ENCODE results near the gene ZBTB8B. TPM values are rescaled to one million over a fixed set of nuclear protein-coding genes. Genes with fewer than 3 reads are reported as not detected.

ZBTB8B gene
- polyA plus RNA-seq, 1 of the 3 experiments (the other 2 are of a cell fraction) = 0.08 TPM

DNA sequence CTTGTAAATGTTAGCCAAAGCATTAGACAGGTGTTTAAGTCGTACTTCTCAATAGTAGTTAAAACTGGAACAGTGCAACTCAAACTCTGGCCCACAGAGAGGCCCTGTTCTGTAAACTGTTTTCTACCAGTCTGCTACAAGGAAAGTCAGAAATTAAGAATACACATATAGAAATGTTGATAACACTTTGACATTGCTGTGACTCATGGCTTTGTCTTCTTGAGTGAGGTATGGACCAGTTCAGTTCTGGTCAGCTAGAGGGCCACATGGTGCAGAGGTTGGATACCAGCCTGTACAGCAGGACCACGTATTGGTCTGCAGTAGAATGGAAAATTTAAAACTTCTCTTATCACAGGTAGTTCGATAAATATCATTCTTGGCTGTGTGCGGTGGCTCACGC is 22.3 kb downstream of the ZBTB8B start (continued):
- TF ChIP-seq, protein P1, sequence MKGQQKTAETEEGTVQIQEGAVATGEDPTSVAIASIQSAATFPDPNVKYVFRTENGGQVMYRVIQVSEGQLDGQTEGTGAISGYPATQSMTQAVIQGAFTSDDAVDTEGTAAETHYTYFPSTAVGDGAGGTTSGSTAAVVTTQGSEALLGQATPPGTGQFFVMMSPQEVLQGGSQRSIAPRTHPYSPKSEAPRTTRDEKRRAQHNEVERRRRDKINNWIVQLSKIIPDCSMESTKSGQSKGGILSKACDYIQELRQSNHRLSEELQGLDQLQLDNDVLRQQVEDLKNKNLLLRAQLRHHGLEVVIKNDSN (IDR thresholded peaks at IDR 0.05; ENCODE audit: borderline replicate concordance, low read depth) = no peak
- no peak for TF ChIP-seq EP300 (IDR thresholded peaks at IDR 0.05; ENCODE audit: borderline replicate concordance in 1 of 2, low read depth in 1 of 2, low read length in 1 of 2)
- TF ChIP-seq, protein P2, sequence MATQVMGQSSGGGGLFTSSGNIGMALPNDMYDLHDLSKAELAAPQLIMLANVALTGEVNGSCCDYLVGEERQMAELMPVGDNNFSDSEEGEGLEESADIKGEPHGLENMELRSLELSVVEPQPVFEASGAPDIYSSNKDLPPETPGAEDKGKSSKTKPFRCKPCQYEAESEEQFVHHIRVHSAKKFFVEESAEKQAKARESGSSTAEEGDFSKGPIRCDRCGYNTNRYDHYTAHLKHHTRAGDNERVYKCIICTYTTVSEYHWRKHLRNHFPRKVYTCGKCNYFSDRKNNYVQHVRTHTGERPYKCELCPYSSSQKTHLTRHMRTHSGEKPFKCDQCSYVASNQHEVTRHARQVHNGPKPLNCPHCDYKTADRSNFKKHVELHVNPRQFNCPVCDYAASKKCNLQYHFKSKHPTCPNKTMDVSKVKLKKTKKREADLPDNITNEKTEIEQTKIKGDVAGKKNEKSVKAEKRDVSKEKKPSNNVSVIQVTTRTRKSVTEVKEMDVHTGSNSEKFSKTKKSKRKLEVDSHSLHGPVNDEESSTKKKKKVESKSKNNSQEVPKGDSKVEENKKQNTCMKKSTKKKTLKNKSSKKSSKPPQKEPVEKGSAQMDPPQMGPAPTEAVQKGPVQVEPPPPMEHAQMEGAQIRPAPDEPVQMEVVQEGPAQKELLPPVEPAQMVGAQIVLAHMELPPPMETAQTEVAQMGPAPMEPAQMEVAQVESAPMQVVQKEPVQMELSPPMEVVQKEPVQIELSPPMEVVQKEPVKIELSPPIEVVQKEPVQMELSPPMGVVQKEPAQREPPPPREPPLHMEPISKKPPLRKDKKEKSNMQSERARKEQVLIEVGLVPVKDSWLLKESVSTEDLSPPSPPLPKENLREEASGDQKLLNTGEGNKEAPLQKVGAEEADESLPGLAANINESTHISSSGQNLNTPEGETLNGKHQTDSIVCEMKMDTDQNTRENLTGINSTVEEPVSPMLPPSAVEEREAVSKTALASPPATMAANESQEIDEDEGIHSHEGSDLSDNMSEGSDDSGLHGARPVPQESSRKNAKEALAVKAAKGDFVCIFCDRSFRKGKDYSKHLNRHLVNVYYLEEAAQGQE (IDR thresholded peaks at IDR 0.05; ENCODE audit: low read depth, low read length) = no peak
- no peak for TF ChIP-seq FOSL2 (IDR thresholded peaks at IDR 0.05; ENCODE audit: borderline replicate concordance, low read depth)
- TF ChIP-seq MXI1 (IDR thresholded peaks at IDR 0.05; ENCODE audit: low read depth, low read length) = no peak

DNA sequence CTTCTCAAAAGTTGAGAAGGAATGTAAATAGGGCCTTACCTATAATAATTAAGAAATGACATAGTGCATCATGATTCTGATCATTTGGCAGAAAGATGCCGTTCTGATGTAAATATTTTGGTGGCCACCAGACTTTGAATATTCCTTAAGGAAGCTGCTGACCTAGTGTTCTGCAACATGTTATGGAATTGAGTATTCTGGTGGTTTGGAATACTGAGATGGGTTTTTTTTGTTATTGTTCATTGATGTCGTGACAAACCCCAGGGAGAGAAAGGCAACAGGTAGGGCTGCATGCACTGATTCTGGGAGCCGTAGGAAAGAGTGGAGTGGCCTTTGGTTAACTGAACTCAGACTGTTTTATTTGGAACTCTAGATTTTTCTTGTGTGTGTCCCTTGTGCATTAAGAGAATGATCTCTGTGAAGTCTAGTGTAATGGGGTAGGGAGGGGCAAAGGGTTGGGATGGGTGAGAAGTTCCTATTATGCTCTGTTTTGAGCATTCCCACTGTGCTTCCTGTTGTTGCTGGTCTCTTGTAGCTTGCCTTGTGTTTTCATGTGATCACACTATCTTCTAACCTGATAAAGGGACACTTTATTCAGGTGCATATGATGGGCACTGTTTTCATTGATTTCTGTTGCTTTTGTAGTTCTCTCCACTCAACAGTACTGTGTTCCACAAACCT is 25.0 kb downstream of the ZBTB8B start:
- H3K9me3 ChIP-seq = no peaks in the 10 kb centered on the region
- H3K9me2 ChIP-seq = no peaks in the 10 kb centered on the region
- no peak overlapping the region for H2AFZ ChIP-seq (ENCODE audit: low read depth)
- 96% methylated on average over 3 of the region's 3 CpGs for WGBS (ENCODE audit: low lambda C conversion rate)
- no peak overlapping the region for H3K27ac ChIP-seq (ENCODE audit: low read depth in 2 of 2, low read length in 1 of 2)
- H3K4me1 ChIP-seq (ENCODE audit: control insufficient read depth in 1 of 2, insufficient read depth in 2 of 2, low read depth in 1 of 2, low read length in 1 of 2) = peaks cover 5 to 6% of the 10 kb centered on the region in 2 experiments; a peak in 2 of 4 replicates
- CTCF ChIA-PET = no interaction called here
- no peak for DNase-seq
- TF ChIP-seq RCOR1 (IDR thresholded peaks at IDR 0.05; ENCODE audit: low read length) = no peak
- no peak for TF ChIP-seq MXI1 (IDR thresholded peaks at IDR 0.05; ENCODE audit: low read depth, low read length)
- TF ChIP-seq EP300 (IDR thresholded peaks at IDR 0.05; ENCODE audit: borderline replicate concordance in 1 of 2, low read depth in 1 of 2, low read length in 1 of 2) = no peak
- TF ChIP-seq, protein P1 (IDR thresholded peaks at IDR 0.05; ENCODE audit: borderline replicate concordance, low read depth) = no peak
- TF ChIP-seq, protein P3, sequence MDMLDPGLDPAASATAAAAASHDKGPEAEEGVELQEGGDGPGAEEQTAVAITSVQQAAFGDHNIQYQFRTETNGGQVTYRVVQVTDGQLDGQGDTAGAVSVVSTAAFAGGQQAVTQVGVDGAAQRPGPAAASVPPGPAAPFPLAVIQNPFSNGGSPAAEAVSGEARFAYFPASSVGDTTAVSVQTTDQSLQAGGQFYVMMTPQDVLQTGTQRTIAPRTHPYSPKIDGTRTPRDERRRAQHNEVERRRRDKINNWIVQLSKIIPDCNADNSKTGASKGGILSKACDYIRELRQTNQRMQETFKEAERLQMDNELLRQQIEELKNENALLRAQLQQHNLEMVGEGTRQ (IDR thresholded peaks at IDR 0.05; ENCODE audit: borderline replicate concordance, low read depth, low read length) = no peak
- TF ChIP-seq, protein P4, sequence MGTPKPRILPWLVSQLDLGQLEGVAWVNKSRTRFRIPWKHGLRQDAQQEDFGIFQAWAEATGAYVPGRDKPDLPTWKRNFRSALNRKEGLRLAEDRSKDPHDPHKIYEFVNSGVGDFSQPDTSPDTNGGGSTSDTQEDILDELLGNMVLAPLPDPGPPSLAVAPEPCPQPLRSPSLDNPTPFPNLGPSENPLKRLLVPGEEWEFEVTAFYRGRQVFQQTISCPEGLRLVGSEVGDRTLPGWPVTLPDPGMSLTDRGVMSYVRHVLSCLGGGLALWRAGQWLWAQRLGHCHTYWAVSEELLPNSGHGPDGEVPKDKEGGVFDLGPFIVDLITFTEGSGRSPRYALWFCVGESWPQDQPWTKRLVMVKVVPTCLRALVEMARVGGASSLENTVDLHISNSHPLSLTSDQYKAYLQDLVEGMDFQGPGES (IDR thresholded peaks at IDR 0.05; ENCODE audit: low read depth, low read length) = no peak
- no peak for TF ChIP-seq TEAD4 (IDR thresholded peaks at IDR 0.05; ENCODE audit: borderline replicate concordance, insufficient read depth)
- no peak for TF ChIP-seq SMC3 (IDR thresholded peaks at IDR 0.05; ENCODE audit: low read depth, low read length)
- no peak for TF ChIP-seq YY1 (IDR thresholded peaks at IDR 0.05; ENCODE audit: low read depth)
- TF ChIP-seq, protein P5, sequence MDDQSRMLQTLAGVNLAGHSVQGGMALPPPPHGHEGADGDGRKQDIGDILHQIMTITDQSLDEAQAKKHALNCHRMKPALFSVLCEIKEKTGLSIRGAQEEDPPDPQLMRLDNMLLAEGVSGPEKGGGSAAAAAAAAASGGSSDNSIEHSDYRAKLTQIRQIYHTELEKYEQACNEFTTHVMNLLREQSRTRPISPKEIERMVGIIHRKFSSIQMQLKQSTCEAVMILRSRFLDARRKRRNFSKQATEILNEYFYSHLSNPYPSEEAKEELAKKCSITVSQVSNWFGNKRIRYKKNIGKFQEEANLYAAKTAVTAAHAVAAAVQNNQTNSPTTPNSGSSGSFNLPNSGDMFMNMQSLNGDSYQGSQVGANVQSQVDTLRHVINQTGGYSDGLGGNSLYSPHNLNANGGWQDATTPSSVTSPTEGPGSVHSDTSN (IDR thresholded peaks at IDR 0.05) = no peak
- no peak for TF ChIP-seq POLR2AphosphoS5 (IDR thresholded peaks at IDR 0.05; ENCODE audit: low read depth, low read length)
- TF ChIP-seq TCF12 (IDR thresholded peaks at IDR 0.05) = no peak
- no peak for TF ChIP-seq FOSL2 (IDR thresholded peaks at IDR 0.05; ENCODE audit: borderline replicate concordance, low read depth)
- TF ChIP-seq JUND (IDR thresholded peaks at IDR 0.05) = no peak
- no peak for TF ChIP-seq EZH2phosphoT487 (IDR thresholded peaks at IDR 0.05; ENCODE audit: borderline replicate concordance, low read depth)
- no peak for TF ChIP-seq RXRA (IDR thresholded peaks at IDR 0.05; ENCODE audit: borderline replicate concordance, low read depth)
- H4K20me1 ChIP-seq (ENCODE audit: insufficient read depth) = no peaks in the 10 kb centered on the region
- no peak overlapping the region for H3K4me3 ChIP-seq (ENCODE audit: low read depth in 2 of 2, low read length in 1 of 2)
- H3F3A ChIP-seq (replicated peaks; ENCODE audit: insufficient read depth) = peaks cover 12% of the 10 kb centered on the region
- no peaks in the 10 kb centered on the region for H3K79me2 ChIP-seq (ENCODE audit: insufficient read depth)
- no peak overlapping the region for H3K4me2 ChIP-seq
- no peaks in the 10 kb centered on the region for H3K36me3 ChIP-seq (replicated peaks in 1 of 2; ENCODE audit: control insufficient read depth in 1 of 2, insufficient read depth in 2 of 2, low read length in 1 of 2)
- no peak overlapping the region for H3K9ac ChIP-seq
- POLR2A ChIA-PET = no interaction called here
- H3K27me3 ChIP-seq (ENCODE audit: insufficient read depth) = no peaks in the 10 kb centered on the region
